GM12892 (cell line): ENCODE data around the gene SERPINA7.

Experiments
- POLR2A ChIP-seq: IDR thresholded peaks from 2 replicates; pipeline ENCODE4 v1.6.1; 2011; ENCODE audit warnings: low read depth, low read length, control low read depth
- POLR2AphosphoS5 ChIP-seq: IDR thresholded peaks from 2 replicates; pipeline ENCODE4 v1.6.1; 2011; ENCODE audit warnings: low read depth, low read length, control low read depth
- TAF1 ChIP-seq: IDR thresholded peaks from 2 replicates; pipeline ENCODE4 v1.6.1; 2011; ENCODE audit warnings: low read depth, mild to moderate bottlenecking, control low read depth, low read length, borderline replicate concordance

DNA sequence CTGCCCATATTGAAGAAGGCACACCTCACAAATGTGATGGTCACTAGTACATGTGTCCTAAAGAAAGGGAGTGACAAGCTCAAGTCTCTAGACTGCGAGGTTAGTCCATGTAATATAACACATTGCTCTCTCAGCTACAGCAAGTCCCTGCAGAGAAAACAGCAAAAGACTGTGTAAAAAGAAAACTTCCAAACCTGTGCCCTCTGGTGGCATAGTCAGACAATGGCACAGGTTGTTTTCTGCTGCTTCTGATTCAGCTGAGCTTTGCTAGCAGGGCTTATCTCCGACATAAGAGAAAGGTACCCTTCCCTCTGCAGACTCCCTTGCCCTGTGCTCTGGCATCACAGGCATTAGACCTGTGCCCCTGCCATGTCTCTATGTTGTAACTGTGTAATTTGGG, 1.4 kb upstream of the SERPINA7 start:
- TF ChIP-seq POLR2AphosphoS5, result no peak
- no peak for TF ChIP-seq TAF1
- no peak for TF ChIP-seq POLR2A
